Measurements from ENCODE around the gene TBC1D1. TPM values are rescaled to one million over a fixed set of nuclear protein-coding genes. Genes with fewer than 3 reads are reported as not detected.
A peak's percentile ranks its signal among the peaks of the same experiment; 100 is the strongest.

Gene TBC1D1
- total and polyA plus RNA-seq, 2 experiments from 2014 or later, result 53.9 to 151 TPM

DNA sequence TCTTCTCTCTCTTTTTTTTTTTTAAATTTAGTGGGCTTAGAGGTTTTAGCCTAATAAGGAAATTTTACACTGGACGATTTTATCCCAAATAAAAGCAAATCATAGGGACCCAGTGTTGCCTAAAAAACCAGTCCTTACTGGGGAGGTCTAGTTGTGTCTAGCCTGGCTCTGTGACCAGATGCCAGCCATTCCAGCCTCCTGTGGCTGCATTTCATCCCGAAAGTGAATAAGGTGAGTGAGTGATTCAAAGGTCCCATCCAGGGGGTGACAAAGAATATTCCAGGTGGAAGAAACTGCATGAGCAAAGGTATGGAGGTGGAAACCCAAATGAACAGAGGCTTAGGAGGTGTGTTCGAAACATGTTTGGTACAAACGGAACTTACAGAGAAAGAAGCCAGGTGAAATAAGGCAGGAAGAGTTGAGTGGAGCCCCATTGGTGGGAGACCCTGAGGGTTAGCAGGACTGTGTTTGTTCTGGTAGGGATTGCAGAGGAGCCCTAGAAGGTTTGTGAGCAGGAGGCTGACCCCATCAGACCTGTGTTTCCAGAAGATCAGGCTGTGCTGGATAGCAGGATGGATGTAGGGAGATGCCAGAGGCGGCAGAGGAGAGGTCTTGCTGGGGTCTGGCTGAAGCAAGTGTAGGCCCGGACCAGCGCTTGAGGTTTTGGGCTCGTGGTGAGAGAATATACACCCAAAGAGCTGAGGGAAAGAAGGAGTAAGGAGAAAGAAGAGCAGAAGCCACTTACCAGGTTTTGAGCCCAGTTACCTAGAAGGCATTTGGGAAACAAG is 100.9 kb downstream of the TBC1D1 start:
- Mint-ChIP-seq H3K4me3 (no peak overlapping the region), H3K36me3 (ENCODE audit: low read depth) (peaks cover 4% of the 10 kb centered on the region; the same call in 2 of the 3 replicates), H3K27ac (peak overlapping the region; percentile 73), H3K27me3 (ENCODE audit: insufficient read depth, low read depth, poor library complexity) (peaks cover 10% of the 10 kb centered on the region), H3K9me3 (peaks cover 3% of the 10 kb centered on the region; the same call in 2 of the 3 replicates), H3K4me1 (peaks cover 71% of the 10 kb centered on the region)
- Histone ChIP-seq H3K79me2 (replicated peaks; ENCODE audit: insufficient read depth) (peaks cover 82% of the 10 kb centered on the region), H3F3A (replicated peaks; ENCODE audit: low read depth) (no peaks in the 10 kb centered on the region), H3K4me2 (no peak overlapping the region), H2AFZ (no peak overlapping the region), H3K27me3 (ENCODE audit: insufficient read depth) (no peaks in the 10 kb centered on the region), H4K20me1 (replicated peaks; ENCODE audit: insufficient read depth) (no peaks in the 10 kb centered on the region), H3K9me2 (ENCODE audit: insufficient read depth) (no peaks in the 10 kb centered on the region), H3K27ac (ENCODE audit: low read depth) (peak overlapping the region; percentile 67), H3K4me1 (ENCODE audit: insufficient read depth) (peaks cover 58% of the 10 kb centered on the region), H3K4me3 (no peak overlapping the region), H3K36me3 (ENCODE audit: insufficient read depth) (no peaks in the 10 kb centered on the region)
- DNase-seq (ENCODE audit: low spot score), result peak; percentile 33
- peak; percentile 13; the same call in 2 of the 3 replicates for ATAC-seq
- TF ChIP-seq ZNF114 (CRISPR knock-in tag; IDR thresholded peaks at IDR 0.05), result no peak
- TF ChIP-seq, protein P1, sequence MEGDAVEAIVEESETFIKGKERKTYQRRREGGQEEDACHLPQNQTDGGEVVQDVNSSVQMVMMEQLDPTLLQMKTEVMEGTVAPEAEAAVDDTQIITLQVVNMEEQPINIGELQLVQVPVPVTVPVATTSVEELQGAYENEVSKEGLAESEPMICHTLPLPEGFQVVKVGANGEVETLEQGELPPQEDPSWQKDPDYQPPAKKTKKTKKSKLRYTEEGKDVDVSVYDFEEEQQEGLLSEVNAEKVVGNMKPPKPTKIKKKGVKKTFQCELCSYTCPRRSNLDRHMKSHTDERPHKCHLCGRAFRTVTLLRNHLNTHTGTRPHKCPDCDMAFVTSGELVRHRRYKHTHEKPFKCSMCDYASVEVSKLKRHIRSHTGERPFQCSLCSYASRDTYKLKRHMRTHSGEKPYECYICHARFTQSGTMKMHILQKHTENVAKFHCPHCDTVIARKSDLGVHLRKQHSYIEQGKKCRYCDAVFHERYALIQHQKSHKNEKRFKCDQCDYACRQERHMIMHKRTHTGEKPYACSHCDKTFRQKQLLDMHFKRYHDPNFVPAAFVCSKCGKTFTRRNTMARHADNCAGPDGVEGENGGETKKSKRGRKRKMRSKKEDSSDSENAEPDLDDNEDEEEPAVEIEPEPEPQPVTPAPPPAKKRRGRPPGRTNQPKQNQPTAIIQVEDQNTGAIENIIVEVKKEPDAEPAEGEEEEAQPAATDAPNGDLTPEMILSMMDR (conservative IDR thresholded peaks at IDR 0.05; ENCODE audit: low read depth in 2 of 2), result no peak
- TF ChIP-seq, protein P2, sequence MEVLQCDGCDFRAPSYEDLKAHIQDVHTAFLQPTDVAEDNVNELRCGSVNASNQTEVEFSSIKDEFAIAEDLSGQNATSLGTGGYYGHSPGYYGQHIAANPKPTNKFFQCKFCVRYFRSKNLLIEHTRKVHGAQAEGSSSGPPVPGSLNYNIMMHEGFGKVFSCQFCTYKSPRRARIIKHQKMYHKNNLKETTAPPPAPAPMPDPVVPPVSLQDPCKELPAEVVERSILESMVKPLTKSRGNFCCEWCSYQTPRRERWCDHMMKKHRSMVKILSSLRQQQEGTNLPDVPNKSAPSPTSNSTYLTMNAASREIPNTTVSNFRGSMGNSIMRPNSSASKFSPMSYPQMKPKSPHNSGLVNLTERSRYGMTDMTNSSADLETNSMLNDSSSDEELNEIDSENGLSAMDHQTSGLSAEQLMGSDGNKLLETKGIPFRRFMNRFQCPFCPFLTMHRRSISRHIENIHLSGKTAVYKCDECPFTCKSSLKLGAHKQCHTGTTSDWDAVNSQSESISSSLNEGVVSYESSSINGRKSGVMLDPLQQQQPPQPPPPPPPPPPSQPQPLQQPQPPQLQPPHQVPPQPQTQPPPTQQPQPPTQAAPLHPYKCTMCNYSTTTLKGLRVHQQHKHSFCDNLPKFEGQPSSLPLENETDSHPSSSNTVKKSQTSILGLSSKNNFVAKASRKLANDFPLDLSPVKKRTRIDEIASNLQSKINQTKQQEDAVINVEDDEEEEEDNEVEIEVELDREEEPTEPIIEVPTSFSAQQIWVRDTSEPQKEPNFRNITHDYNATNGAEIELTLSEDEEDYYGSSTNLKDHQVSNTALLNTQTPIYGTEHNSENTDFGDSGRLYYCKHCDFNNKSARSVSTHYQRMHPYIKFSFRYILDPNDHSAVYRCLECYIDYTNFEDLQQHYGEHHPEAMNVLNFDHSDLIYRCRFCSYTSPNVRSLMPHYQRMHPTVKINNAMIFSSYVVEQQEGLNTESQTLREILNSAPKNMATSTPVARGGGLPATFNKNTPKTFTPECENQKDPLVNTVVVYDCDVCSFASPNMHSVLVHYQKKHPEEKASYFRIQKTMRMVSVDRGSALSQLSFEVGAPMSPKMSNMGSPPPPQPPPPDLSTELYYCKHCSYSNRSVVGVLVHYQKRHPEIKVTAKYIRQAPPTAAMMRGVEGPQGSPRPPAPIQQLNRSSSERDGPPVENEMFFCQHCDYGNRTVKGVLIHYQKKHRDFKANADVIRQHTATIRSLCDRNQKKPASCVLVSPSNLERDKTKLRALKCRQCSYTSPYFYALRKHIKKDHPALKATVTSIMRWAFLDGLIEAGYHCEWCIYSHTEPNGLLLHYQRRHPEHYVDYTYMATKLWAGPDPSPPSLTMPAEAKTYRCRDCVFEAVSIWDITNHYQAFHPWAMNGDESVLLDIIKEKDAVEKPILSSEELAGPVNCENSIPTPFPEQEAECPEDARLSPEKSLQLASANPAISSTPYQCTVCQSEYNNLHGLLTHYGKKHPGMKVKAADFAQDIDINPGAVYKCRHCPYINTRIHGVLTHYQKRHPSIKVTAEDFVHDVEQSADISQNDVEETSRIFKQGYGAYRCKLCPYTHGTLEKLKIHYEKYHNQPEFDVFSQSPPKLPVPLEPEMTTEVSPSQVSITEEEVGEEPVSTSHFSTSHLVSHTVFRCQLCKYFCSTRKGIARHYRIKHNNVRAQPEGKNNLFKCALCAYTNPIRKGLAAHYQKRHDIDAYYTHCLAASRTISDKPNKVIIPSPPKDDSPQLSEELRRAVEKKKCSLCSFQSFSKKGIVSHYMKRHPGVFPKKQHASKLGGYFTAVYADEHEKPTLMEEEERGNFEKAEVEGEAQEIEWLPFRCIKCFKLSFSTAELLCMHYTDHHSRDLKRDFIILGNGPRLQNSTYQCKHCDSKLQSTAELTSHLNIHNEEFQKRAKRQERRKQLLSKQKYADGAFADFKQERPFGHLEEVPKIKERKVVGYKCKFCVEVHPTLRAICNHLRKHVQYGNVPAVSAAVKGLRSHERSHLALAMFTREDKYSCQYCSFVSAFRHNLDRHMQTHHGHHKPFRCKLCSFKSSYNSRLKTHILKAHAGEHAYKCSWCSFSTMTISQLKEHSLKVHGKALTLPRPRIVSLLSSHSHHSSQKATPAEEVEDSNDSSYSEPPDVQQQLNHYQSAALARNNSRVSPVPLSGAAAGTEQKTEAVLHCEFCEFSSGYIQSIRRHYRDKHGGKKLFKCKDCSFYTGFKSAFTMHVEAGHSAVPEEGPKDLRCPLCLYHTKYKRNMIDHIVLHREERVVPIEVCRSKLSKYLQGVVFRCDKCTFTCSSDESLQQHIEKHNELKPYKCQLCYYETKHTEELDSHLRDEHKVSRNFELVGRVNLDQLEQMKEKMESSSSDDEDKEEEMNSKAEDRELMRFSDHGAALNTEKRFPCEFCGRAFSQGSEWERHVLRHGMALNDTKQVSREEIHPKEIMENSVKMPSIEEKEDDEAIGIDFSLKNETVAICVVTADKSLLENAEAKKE (CRISPR knock-in tag; IDR thresholded peaks at IDR 0.05), result no peak
- no peak for TF ChIP-seq STAT1 (IDR thresholded peaks at IDR 0.05; ENCODE audit: unreplicated experiment)

Measured in GM23338 (cell line).